Lower lobe of right lung (tissue), 2 donors: ENCODE measurements around the gene GPNMB. TPM values are rescaled to one million over a fixed set of nuclear protein-coding genes. Genes with fewer than 3 reads are reported as not detected.

Source experiments
- ATAC-seq, 2 donors: fragments of 200-7000 bp; cut with Tn5 transposase; one replicate each; pipeline ENCODE4 v1.9.1; 2020 to 2022; ENCODE audit warnings: mild to moderate bottlenecking in 2 of 2, moderate library complexity in 2 of 2
- DNase-seq: peaks from one replicate; pipeline ENCODE4 v3.0.0-alpha.2; 2020
- H3K27ac ChIP-seq: fragments of 200-600 bp; one replicate; pipeline ENCODE4 v1.8.0; 2022
- H3K27me3 ChIP-seq: fragments of 200-600 bp; one replicate; pipeline ENCODE4 v1.8.0; 2022; ENCODE audit warnings: low read depth
- H3K36me3 ChIP-seq: fragments of 200-600 bp; one replicate; pipeline ENCODE4 v1.8.0; 2022; ENCODE audit warnings: mild to moderate bottlenecking
- H3K4me1 ChIP-seq: fragments of 200-600 bp; one replicate; pipeline ENCODE4 v1.8.0; 2022
- H3K4me3 ChIP-seq: fragments of 200-600 bp; one replicate; pipeline ENCODE4 v1.8.0; 2022; ENCODE audit warnings: mild to moderate bottlenecking
- H3K9me3 ChIP-seq: fragments of 200-600 bp; one replicate; pipeline ENCODE4 v1.8.0; 2022
- intact Hi-C: fragments of 100-400 bp; cut with DNase I; formaldehyde crosslinking; loops from one replicate; pipeline ENCODE4 v1.11.0; 2022
- total RNA-seq: library from RNA; stranded (reverse); fragmentation: NEBNext Ultra II Directional; extraction: Animal tissue kit (Norgen Biotek cat#: 25700); gene quantifications from one replicate; pipeline ENCODE4 v1.2.1, GENCODE V29; 2021
- TF ChIP-seq, protein P1 (sequence below): fragments of 200-600 bp; IDR thresholded peaks from one replicate; pipeline ENCODE4 v1.8.0; 2022; ENCODE audit warnings: antibody characterized with exemption, mild to moderate bottlenecking
- donor health status: DM: no; HTN: yes; CAD: no; lungs with severe emphysema.

GPNMB gene
- total RNA-seq, 1 donor from 2014 or later, result 452 TPM

DNA sequence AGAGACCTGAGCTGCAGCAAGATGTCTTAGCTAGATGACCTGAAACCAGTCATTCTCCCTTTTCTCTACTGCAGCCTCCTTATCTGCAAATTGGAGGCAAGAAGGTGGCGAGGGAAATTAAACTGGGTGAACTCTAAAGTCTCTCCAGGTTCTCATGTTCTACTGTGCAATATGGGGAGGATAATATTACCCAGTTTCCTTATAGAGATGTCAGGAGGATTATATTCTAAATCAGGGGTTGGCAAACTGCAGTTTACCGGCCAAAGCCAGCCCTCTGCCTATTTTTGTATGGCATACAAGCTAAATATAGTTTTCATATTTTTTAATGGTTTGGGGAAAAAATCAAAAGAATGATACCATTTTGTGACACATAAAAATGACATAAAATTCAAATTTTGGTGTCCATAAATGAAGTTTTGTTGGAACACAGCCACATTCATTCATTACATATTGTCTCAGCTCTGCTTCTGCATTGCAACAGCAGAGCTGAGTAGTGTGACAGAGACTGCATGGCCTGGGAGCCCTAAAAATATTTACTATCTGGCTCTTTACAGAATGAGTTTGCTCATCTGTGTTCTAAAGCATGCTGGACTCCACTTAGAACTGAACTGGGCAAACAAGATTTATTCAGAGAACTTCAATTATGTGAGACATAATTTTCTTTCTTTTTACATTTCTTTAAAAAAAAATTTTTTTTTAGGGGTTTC is 33.4 kb downstream of the GPNMB start:
- no peak overlapping the region for H3K4me3 ChIP-seq
- ATAC-seq (no peak), DNase-seq (no peak)
- H3K9me3 ChIP-seq, result no peaks in the 10 kb centered on the region
- H3K27ac ChIP-seq, result no peak overlapping the region
- no peaks in the 10 kb centered on the region for H3K4me1 ChIP-seq
- intact Hi-C loops, result no loop called here
- no peaks in the 10 kb centered on the region for H3K27me3 ChIP-seq
- no peaks in the 10 kb centered on the region for H3K36me3 ChIP-seq
- TF ChIP-seq, protein P1, sequence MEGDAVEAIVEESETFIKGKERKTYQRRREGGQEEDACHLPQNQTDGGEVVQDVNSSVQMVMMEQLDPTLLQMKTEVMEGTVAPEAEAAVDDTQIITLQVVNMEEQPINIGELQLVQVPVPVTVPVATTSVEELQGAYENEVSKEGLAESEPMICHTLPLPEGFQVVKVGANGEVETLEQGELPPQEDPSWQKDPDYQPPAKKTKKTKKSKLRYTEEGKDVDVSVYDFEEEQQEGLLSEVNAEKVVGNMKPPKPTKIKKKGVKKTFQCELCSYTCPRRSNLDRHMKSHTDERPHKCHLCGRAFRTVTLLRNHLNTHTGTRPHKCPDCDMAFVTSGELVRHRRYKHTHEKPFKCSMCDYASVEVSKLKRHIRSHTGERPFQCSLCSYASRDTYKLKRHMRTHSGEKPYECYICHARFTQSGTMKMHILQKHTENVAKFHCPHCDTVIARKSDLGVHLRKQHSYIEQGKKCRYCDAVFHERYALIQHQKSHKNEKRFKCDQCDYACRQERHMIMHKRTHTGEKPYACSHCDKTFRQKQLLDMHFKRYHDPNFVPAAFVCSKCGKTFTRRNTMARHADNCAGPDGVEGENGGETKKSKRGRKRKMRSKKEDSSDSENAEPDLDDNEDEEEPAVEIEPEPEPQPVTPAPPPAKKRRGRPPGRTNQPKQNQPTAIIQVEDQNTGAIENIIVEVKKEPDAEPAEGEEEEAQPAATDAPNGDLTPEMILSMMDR, result no peak

- Histone ChIP-seq H3K4me1 (no peaks in the 10 kb centered on the region), H3K27ac (no peak overlapping the region), H3K9me3 (no peaks in the 10 kb centered on the region), H3K36me3 (no peaks in the 10 kb centered on the region), H3K4me3 (no peak overlapping the region), H3K27me3 (no peaks in the 10 kb centered on the region)
- ATAC-seq (no peak), DNase-seq (no peak)
- TF ChIP-seq, protein P1, result no peak
- intact Hi-C loops, result no loop called here
These were observed 36.5 kb downstream of the GPNMB start for GRCh38 chr7:23283086-23283485.

- Histone ChIP-seq H3K9me3 (no peaks in the 10 kb centered on the region), H3K36me3 (no peaks in the 10 kb centered on the region), H3K4me1 (no peaks in the 10 kb centered on the region), H3K27ac (no peak overlapping the region), H3K27me3 (no peaks in the 10 kb centered on the region), H3K4me3 (no peak overlapping the region)
- intact Hi-C loops, result no loop called here
- ATAC-seq (no peak), DNase-seq (no peak)
- TF ChIP-seq, protein P1, result no peak
These were observed 38.3 kb downstream of the GPNMB start for GRCh38 chr7:23284871-23285270.

DNA sequence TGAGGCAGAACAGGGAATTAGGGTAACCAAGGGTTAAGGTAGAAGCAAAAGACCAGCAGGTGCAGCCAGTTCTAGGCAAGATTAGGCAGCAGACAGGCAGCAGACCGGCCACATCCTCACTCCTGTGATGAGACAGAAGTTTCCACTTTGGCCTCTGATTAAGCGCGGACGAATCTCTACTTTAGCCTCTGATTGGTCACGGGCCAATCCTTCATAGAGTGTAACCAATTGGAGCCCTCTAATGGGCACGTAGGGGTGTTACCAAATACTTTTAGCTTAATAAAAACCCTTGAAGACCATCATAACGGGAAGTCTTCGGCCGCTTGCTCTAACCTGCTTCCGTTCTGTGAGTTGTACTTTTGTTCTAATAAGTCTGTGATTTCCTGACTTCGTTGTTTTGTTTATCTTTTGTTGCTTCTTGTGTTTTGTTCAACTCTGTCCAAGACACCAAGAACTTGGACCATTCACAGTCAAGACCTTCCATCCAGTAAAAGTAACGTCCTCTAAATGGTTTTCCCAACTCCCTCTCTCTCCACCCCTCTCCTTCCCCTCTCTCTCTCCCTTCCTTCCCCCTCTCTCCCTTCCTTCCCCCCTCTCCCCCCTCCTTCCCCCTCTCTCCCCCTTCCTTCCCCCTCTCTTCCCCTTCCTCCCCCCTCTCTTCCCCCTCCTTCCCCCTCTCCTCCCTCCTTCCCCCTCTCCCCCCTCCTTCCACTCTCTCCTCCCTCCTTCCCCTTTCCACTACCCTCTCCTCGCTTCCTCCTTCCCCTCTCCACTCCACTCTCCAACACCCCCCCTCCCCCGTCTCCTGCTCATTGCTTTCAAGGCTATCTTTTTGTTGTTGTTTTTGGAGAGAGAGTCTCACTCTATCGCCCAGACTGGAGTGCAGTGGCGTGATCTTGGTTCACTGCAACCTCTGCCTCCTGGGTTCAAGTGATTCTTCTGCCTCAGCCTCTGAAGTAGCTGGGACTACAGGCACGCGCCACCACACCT is 39.4 kb downstream of the GPNMB start:
- Histone ChIP-seq H3K4me1 (no peaks in the 10 kb centered on the region), H3K27ac (no peak overlapping the region), H3K4me3 (no peak overlapping the region), H3K36me3 (no peaks in the 10 kb centered on the region), H3K9me3 (no peaks in the 10 kb centered on the region), H3K27me3 (no peaks in the 10 kb centered on the region)
- intact Hi-C loops, result no loop called here
- ATAC-seq (no peak), DNase-seq (no peak)
- TF ChIP-seq, protein P1, result no peak

GRCh38 chr7:23287612-23288011 is 41.0 kb downstream of the GPNMB start:
- intact Hi-C loops, result no loop called here
- no peak overlapping the region for H3K4me3 ChIP-seq
- peak in 1 of 2 donors; percentile 51 for ATAC-seq

More at GRCh38 chr7:23287612-23288011, 41.0 kb downstream of the GPNMB start:
- Histone ChIP-seq H3K27me3 (no peaks in the 10 kb centered on the region), H3K4me1 (no peaks in the 10 kb centered on the region), H3K36me3 (no peaks in the 10 kb centered on the region), H3K9me3 (no peaks in the 10 kb centered on the region), H3K27ac (no peak overlapping the region)
- DNase-seq, result no peak
- TF ChIP-seq, protein P1, result no peak
